T-helper 1 cell (primary cell): ENCODE measurements around the gene HSPB6.

ENCODE experiments used
- DNase-seq, 5 donors: peaks; one replicate each; pipeline ENCODE4 v3.0.0-alpha.2; 2012 to 2020

The HSPB6 gene

DNA sequence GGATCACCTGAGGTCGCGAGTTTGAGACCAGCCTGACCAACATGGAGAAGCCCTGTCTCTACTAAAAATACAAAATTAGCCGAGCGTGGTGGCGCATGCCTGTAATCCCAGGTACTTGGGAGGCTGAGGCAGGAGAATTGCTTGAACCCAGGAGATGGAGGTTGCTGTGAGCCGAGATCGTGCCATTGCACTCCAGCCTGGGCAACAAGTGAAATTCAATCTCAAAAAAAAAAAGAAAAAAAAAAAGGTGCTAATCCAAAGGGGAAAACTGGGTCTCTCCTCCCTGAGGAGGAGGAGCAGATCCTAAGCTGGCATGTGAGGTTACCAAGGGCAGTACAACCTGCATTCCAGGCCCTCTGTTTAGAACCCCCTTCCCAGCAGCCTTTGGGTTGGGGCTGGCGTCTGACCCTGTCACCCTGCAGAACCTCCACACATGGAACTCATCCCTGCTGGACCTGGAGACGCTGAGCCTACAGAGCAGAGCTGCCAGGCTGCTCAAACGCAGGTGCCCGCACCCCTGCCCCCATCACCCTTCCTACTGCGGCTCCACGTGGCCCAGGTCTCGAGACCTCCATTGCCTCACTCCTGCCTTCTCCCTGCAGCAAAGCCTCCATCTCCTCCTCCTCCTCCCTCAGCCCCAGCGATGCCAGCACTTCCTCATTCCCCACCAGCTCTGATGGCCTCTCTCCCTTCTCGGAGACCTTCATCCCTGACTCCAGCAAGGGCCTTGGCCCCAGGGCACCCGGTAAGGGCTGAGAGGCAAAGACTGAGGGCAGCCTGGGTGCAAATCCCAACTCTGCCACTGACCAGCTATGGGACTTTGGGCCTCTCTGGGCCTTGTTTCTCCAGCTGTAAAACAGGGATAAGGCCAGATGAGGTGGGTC lies 7.8 kb upstream of the HSPB6 start:
- DNase-seq = no peak

DNA sequence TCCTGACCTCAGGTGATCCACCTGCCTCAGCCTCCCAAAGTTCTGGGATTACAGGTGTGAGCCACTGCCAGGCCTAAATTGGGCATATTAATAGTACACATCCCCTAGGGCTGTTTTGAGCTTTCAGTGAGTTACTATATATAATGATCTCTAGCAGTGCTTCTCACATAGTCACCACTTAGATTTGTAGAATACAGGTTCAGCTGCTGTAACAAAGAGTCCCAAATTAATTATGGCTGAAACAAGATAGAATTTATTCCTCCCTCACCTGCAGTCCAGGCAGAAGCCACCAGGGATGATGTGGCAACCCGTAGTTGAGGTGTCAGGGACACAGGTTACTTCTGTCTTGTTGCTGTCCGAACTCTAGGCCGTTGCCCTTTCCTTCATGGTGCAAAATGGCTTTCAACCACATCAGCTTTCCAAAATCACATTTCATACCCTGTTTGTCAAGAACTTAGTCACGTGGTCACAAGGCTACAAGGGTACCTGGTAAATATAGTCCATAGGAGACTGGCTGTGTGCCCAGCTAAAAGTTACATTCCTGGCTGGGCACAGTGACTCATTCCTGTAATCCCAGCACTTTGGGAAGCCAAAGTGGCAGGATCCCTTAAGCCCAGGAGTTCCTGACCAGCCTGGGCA lies 4.0 kb upstream of the HSPB6 start:
- no peak for DNase-seq

DNA sequence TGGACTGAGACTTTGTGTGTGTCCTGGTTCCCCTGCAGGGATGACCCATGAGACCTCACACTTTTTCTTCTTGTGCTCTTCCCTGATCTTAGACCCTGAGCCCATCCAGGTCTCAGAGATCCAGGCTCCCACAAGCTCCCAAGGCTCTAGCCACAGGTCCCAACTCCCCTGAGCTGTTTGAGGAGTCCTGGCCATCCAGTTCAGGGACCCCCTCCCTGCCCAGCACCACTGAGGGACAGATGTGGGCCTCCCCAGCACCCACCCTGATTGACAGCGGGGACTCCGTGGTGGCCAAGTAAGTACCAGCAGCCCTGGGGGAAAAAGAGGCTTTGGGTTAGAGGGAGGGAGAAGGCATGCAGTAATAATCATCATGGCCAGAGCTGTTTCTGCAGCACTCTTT lies 2.9 kb upstream of the HSPB6 start:
- DNase-seq = no peak

DNA sequence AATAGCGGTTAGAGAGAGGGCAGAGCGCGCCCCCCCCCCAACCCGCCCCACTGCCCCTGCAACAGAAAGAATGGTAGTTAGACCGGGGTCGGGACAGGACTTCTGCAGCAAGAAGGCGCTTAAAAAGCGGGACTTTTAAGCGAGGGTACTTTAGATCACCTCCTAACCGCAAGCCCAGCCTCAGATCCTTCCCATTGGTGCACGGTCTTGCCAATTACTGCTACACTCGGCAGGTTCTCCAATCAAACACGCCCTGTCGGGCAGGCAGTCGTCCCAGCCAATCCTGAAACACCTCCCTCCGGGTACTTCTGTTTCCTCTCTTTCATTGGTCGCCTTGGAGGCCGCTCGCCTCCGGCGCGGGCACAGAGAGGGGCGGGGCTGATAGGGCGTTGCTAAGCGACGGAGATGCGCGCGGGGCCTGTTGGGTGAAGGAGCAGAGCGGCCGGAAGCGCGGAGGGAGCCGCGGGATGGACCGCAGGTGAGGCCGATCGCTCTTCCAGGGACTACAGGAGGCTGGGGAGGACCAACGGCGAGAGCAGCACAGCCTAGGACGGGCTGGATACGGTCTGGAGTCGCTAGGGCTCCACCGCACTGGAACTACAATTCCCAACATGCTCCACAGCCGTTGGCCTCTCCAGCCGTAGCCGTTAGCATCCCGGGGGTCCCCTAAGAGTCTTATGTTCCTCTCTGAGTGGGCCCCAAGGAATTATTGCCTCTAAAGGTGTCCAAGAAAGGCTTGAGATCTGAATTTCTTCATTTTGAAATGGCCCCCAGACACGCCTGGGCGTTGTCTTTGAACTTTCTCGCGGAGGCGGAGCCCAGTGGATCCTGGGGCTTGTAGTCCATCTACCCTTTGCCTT lies 1.1 kb upstream of the HSPB6 start, which contains the start of gene PROSER3:
TSS of gene PROSER3 (plus strand) at position 428 of the 860 bp plus-strand sequence. CDS start at position 468, 40 bp downstream.
- peak; percentile 94 to 100 (median 97) for DNase-seq

DNA sequence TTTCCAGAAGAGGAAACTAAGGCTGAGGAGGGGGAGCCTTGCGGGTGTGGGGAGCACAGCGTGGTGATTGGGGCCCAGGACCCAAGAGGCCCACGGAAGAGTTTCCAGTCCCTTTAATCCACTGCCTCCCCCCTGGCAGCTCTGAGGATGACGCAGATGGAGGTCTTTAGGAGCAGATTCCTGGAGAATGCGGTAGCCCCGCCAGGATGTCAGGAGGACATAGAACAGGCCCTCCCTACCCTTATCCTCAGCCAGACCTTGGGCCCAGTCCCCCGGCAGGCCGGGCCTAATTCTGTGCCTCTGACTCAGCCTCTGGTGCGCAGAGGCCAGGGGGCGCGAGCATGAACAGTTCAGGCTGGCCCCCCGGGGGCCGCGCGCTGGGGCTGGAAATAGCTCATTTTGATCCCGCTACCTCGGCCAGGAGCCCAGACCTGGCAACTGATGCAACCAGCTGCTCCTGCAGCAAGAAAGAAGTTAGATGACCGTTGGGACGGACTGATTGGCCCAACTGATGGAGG lies 461 bp upstream of the HSPB6 start:
- DNase-seq = no peak

DNA sequence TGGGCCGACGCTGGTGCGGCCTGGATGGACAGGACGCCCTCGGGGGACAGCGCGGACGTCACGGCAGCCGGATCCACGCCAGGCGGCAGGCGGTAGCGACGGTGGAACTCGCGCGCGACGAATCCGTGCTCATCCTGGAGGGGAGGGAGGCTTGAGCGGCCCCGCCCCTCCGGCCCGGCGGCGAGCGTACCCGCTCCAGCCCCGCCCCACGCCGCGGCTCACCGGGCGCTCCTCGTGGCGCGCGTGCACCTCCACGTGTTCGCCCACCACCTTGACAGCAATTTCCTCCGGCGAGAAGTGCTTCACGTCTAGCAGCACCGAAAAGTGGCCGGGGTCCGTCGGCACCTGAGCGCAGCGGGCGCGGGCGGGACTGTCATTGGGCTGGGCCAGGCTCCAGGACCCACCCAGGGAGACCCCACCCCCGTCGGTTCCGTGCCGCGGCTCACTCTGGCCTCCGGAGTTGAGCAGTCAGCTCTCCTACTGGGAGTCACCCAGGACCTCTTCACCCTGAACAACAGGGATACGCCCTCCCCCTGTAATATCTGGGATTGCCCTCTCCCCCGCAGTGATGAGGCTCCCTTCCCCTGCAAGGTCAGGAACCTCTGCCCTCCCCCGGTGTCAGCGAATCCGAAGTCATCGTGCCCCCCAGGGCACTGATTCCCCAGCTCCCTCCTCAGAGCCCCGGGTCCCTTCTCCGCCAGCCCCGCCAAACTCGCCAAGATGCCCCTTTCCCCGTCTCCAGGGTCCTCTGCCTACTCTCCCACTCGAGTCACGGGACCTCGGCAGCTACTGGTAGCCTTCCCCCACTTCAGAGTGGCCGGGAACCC lies 1.1 kb downstream of the HSPB6 start:
- peak in 4 of 5 donors; percentile 47 to 67 (median 49) for DNase-seq

DNA sequence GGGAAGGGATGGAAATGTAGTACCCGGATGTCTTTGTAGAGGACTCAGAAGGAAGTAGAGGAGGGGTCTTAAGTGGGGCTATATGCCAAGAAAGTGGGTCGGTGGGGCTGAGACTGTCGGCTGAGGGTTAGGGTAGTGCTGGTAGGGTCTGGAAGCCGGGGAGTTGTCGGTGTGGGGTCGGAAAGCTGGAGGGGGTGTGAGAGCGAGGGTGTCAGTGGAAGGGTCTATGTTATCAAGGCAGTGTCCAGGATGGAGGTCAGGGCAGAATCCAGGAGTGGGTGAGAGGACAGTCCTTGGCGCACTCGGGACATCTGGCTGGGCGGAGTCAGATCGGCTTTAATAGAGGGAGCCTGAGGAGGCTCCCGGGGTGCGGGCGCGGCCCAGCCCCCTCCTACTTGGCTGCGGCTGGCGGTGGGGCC lies 1.7 kb downstream of the HSPB6 start:
- DNase-seq = no peak

DNA sequence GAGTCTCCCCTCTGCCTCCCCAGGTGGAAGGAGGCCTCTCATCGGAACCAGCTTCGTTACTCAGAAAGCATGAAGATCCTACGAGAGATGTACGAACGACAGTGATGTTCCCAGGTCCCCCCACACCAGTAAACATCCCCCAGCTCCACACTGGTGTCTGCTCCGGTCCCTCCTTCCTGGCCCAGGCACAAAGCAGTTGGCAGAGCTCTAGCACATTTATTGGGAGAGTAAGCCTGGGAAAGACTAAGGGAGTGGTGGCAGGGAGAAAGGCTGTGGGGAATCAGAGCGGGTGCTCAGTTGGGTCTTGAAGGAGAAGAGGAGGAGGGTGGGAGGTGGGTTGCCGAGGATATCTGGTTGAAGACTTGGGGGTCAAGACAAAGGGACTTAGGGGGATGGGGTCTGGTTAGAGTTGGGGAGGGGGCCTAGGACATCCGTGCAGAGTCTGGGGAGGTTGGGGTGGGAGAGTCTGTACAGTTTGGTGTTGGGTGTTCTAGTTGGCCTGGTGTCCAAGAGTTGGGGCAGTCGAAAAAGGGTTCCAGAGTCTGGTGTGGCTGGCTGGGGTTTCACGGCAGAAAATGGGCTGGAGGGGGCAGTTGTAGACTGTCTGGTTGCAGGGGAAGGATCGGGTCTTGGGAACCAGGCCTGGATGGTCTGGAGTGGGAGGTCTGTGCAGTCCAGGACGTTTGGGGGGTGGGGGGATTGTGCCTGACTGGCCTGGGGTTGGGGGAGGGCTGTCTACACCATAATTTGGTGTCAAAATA lies 2.3 kb downstream of the HSPB6 start:
- DNase-seq = no peak

DNA sequence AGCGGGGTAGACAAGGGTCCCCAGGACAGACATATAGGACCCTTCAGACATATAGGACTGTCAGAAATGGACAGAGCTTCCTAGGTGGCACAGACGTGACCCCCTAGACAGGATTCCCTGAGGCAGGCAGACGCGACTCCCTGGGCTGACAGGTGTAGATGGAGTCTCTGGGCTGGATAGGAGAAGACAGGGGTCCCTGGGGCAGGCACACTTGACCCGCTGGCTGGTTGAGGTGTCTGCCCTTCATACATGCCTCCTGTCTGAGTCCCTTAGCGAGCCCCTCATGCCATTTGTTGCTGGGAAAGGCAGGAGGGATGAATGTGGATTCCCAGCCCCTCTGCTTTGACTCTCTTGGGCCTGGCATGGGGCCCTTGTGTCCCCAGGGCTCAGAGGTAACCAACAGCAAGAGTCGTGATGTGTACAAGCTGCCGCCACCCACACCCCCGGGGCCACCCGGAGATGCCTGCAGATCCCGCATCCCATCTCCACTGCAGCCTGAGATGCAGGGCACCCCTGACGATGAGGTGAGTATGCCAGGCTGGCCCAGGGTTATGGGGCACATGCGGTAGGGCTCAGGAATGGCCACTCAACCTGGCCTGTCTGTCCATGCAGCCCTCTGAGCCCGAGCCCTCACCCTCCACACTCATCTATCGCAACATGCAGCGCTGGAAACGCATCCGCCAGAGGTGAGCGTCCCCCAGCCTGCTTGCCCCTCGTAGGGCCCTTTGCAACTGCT lies 3.0 kb downstream of the HSPB6 start:
- no peak for DNase-seq

DNA sequence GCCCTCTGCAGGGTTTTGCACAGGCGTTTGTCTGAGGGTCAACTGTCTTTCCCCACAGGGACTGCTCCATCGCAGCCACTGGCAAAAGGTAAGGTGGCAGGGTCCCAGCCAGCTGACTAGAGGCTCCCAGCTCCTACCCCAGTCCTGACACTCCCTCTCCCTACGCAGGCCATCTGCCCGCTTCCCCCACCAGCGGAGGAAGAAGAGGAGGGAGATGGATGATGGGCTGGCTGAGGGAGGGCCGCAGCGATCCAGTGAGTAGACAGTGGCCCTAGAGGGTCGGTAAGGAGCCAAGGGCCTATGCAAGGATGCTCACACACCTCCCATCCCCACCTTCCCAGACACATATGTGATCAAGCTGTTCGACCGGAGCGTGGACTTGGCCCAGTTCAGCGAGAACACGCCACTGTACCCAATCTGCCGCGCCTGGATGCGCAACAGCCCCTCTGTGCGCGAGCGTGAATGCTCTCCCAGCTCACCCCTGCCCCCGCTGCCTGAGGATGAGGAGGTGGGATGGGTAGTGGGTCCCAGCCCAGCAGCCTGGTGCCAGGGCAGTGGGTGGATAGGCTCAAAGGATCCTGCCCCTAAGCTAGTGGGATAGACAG lies 4.0 kb downstream of the HSPB6 start:
- no peak for DNase-seq

DNA sequence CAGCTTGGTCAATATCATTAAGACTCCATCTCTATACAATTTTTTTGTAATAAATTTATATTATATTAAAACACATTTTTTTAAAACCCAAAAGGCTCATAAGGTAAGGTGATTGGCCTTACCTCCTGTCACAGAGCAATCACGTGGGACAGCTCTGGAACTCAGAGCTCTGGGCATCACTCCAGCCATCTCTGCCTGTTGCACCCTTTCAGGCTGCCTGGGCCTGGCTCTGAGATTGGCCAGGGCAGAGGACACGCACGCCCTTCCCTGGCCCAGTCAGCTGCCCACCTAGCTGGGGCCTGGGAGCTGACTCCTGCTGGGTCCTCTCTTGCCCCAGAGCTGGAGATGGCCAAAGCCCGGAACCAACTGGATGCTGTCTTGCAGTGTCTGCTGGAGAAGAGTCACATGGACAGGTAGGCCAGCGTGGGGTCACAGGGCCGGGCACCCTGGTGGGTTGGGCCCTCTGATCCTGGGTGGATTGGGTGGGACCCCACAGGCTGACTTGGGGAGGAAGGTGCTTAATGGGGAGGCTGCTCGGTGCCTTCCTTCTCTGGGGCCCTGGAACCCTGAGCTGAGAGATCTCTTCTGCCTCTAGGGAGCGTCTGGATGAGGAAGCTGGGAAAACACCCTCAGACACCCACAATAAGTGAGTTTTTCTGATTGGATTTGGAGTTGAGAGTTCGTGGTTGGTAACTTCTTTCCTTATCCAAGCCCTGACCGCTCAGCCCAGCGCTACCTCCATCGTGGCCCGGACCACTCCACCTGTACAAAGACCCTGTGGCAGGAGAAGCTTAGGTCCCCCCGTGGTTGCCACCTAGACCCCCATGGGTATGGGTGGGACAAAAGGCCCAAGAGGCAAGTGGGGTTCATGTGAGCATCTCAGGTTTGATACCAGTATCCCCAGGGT lies 4.7 kb downstream of the HSPB6 start:
- no peak for DNase-seq

DNA sequence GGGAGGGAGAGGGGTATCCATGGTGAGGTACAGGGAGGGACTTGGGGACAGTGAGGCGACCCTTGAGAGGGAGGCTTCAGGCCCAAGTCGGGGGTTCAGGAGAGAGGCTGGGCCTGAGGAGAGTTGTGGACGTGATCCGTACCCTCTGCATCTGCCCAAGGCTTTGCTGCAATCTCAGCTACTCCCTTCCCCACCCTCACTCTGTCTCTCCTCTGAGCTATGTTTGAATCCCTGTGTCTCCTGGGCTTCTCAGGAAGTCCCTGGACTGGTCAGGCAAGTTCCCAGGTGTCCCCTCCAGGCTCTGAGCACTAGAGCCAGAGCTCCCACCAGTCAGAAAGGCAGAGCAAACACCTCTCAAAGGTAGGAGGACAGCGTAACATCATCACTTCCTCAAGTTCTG lies 6.7 kb downstream of the HSPB6 start:
- no peak for DNase-seq

DNA sequence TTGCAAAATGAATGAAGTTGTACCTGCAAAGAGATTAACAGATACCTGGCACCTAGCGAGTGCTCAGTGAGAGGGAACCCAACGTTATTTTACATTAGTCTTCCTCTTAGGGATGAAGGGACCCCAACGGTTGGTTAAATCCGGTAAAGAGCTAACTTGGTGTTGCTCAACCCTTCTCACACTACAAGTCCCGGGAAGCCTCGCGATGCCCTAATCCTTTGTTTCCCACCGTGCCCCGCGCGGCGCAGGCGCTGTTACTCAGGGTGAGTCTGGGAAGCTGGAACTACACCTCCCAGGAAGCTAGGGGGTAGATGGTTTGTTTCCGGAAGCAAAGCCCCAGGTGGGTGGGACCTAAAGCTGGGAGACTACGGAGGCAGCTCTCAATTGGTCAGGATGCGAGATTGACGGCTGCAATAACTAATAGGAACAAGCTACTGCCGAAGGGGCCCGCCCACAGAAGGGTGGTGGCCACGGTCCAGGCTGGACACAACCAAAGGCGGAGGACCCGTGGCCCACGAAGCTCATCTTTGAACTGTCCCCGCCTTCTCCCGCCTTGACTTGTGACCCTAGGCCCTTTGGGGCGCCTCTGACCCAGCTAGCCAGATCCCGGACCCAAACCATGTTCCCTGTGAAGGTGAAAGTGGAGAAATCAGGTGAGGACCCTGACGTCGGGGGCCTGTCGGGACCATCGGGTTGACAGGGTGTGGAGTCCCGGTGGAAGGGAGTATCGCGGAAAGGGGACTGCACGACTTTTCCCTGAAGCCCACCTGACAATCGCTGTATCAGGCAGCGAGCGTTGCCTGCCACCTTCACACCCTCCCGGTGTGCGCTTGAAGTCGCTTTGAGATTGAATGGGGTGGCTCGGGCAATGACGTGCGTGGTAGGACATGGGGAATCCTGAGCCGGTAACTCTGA lies 8.5 kb downstream of the HSPB6 start, which contains the start of gene LIN37:
TSS of gene LIN37 (plus strand) at position 471 of the 915 bp plus-strand sequence. CDS start at position 620, 149 bp downstream.
- DNase-seq = peak; percentile 96 to 99 (median 98)

DNA sequence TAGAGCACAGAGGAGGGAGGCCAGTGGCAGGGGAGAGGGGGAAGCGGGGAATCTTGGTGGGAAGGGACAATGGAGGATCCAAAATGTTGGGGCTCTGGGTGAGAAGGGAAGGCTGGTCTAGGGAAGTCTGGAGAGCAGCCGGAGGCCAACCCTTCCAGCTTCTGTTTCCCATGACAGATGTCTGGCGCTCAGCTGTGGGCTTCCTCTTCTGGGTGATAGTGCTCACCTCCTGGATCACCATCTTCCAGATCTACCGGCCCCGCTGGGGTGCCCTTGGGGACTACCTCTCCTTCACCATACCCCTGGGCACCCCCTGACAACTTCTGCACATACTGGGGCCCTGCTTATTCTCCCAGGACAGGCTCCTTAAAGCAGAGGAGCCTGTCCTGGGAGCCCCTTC lies 10.3 kb downstream of the HSPB6 start:
- DNase-seq = no peak

DNA sequence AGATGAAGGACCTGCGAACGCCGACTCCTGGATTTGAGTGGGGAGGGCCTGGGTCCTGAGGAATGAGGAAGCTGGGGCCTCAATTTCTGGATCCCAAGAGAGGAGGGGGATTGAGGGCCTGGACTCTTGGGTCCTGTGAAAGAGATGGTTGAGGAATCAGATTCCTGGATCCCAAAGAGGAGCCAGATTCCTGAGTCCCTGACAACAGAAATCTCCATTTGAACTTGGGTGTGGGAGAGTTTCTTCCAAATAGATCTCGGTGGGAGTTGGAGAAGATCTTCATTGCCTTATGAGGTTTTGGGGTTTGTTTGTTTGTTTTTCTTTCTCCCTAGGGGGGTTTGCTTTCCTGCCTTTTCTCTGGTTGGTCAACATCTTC lies 10.8 kb downstream of the HSPB6 start:
- no peak for DNase-seq

DNA sequence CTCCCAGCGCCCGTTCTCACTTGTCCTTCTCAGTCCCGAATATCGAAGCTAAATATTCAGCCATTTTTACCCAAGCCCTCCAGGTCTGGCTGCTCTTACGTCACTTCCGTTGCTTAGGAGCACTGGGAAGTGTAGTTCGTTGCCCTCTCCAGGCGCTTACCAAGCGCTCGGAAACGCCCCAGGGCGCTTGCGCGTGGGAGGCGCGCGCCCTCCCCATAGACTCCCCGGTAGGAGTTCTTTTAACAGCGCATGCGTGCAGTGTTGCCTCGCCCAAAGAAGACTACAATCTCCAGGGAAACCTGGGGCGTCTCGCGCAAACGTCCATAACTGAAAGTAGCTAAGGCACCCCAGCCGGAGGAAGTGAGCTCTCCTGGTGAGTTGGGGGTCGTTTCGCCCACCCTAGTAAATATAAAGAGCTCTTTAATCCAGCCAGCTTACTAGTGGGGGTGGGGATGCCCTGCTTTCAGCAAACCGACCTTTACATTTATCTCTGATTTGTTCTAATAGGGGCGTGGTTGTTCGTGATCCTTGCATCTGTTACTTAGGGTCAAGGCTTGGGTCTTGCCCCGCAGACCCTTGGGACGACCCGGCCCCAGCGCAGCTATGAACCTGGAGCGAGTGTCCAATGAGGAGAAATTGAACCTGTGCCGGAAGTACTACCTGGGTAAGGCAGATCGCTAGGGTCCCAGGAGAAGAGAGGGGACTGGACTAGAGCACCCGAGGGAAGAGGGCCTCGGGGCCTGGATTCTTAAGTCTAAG lies 11.3 kb downstream of the HSPB6 start, which contains the start of the genes PSENEN and U2AF1L4:
TSS of gene PSENEN (plus strand) at position 324 of the 759 bp plus-strand sequence. CDS start at position 604, 280 bp downstream.
TSS of gene U2AF1L4 (minus strand) at position 91 of the 759 bp plus-strand sequence. CDS start at position 64, 27 bp downstream.
- peak; percentile 94 to 100 (median 96) for DNase-seq
